ENCODE data around the gene RBCK1. TPM values are rescaled to one million over a fixed set of nuclear protein-coding genes. Genes with fewer than 3 reads are reported as not detected.

RBCK1 gene
- total RNA-seq, 1 donor from 2014 or later: 97.6 TPM

DNA sequence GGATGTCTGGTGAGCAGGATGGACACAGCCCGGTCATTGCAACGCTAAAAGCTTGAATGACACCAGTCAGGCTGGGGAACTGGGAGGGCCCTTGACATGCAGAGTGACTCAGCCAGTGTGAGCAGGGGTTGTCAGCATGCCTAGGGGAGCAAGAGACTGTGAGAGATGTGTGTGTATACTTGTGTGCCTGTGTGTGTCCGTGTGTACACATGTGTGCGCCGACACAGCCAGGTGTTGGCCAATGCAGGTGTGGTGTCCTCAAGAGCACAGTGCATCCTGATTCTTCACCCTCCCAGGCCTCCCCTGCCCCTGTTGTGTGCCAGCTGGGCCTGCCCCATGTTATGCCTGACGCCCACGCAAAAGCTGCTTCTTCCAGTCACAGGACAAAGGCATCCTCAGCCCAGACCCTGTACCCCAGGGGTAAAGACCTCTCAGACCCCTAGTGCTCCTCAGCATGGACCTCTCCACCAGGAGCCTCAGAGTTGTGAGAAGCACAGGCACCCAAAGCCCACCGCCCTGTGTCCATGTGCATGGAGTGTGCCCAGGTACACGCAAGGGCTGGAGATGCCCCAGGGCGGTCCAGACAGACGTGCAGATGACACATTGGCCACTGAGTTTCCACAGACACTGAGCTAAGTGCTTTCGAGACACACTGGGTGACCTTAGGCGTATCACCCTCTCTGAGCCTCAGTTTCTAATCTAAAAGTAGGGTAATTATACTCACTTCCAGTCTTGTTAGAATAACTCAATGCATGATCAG is 44.6 kb upstream of the RBCK1 start:
- Mint-ChIP-seq H3K4me3 (ENCODE audit: unreplicated experiment) (no peak overlapping the region), H3K36me3 (ENCODE audit: unreplicated experiment) (no peaks in the 10 kb centered on the region), H3K4me1 (ENCODE audit: low read depth, unreplicated experiment) (peaks cover 17% of the 10 kb centered on the region), H3K9me3 (ENCODE audit: unreplicated experiment) (peaks cover under 1% of the 10 kb centered on the region), H3K27me3 (ENCODE audit: unreplicated experiment) (peaks cover 3% of the 10 kb centered on the region), H3K27ac (ENCODE audit: unreplicated experiment) (no peak overlapping the region)
- TF ChIP-seq, protein P1, sequence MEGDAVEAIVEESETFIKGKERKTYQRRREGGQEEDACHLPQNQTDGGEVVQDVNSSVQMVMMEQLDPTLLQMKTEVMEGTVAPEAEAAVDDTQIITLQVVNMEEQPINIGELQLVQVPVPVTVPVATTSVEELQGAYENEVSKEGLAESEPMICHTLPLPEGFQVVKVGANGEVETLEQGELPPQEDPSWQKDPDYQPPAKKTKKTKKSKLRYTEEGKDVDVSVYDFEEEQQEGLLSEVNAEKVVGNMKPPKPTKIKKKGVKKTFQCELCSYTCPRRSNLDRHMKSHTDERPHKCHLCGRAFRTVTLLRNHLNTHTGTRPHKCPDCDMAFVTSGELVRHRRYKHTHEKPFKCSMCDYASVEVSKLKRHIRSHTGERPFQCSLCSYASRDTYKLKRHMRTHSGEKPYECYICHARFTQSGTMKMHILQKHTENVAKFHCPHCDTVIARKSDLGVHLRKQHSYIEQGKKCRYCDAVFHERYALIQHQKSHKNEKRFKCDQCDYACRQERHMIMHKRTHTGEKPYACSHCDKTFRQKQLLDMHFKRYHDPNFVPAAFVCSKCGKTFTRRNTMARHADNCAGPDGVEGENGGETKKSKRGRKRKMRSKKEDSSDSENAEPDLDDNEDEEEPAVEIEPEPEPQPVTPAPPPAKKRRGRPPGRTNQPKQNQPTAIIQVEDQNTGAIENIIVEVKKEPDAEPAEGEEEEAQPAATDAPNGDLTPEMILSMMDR (IDR thresholded peaks at IDR 0.05; ENCODE audit: partially characterized antibody, unreplicated experiment): no peak
- DNase-seq: no peak

DNA sequence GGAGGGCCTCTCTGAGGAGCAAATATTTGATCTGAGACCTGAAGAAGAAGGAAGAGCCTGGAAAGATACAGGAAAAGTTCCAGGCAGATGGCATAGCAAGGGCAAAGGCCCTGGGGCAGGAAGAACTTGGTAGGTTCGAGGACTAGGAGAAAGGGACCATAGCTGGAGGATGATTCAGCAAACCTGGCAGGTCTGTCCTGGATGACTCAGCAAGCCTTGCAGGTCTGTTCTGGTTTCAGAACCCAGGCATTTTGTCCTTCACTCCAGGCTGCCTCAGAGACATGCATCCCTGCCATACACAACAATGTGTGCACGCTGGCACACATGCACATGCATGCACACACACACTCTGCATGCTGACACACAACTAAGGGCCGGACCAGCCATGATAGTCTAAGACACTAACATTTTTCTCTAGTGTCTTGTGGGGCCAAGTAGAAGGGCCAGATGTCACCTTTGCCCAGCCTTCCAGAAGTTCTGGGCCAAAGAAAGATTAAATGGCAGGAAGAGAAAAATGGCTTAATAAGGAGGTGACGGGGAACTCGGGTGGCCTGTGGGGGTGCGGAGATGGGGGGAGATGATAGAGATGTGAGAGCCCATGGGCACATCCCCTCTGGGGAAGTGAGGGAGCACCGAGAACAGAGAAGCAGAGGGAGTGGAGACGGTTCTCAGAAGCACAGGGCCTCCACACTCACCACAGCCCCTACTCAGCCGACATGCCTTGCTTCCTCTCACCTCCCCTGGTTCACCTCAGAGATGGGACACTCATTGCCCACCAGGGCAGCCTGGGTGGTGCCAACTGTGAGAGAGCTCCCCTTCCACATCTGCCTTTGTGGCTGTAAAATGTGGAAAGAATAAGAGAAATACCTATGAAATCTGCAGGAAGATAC is 42.9 kb upstream of the RBCK1 start:
- Mint-ChIP-seq H3K27ac (ENCODE audit: unreplicated experiment) (no peak overlapping the region), H3K4me1 (ENCODE audit: low read depth, unreplicated experiment) (peaks cover 16% of the 10 kb centered on the region), H3K27me3 (ENCODE audit: unreplicated experiment) (peaks cover 2% of the 10 kb centered on the region), H3K4me3 (ENCODE audit: unreplicated experiment) (no peak overlapping the region), H3K36me3 (ENCODE audit: unreplicated experiment) (no peaks in the 10 kb centered on the region), H3K9me3 (ENCODE audit: unreplicated experiment) (peaks cover 1% of the 10 kb centered on the region)
- no peak for DNase-seq
- TF ChIP-seq, protein P1 (IDR thresholded peaks at IDR 0.05; ENCODE audit: partially characterized antibody, unreplicated experiment): no peak

DNA sequence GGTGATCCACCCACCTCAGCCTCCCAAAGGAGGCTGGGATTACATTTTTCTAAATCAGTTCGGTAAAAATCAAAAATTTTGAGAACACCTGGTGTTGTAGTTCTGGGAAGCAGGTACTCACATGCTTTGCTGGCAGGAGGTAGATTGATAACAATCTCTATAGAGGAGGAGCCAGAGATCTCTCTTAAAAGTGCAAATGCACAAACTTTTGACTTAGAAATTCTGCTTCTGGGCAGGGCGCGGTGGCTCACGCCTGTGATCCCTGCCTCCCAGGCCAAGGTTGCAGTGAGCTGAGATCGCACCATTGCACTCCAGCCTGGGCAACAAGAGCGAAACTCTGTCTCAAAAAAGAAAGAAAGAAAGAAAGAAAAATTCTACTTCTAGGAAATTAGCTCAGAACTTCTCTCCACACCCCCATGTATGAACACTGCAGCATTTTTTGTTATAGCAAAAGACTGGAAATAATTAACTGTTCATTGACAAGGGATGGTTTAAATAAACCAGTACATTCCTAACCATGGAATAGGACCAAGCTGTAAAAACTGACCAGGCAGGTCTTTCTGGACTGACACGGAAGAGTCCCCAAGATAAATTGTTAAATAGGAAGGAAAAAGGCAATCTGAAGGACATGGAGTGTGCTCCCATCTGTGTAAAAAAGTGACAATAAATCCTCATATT is 41.9 kb upstream of the RBCK1 start:
- H3K4me1 Mint-ChIP-seq (ENCODE audit: low read depth, unreplicated experiment): peaks cover 10% of the 10 kb centered on the region
- H3K9me3 Mint-ChIP-seq (ENCODE audit: unreplicated experiment): peaks cover 1% of the 10 kb centered on the region
- TF ChIP-seq, protein P1 (IDR thresholded peaks at IDR 0.05; ENCODE audit: partially characterized antibody, unreplicated experiment): no peak
- DNase-seq: no peak
- H3K27ac Mint-ChIP-seq (ENCODE audit: unreplicated experiment): no peak overlapping the region
- H3K4me3 Mint-ChIP-seq (ENCODE audit: unreplicated experiment): no peak overlapping the region
- H3K36me3 Mint-ChIP-seq (ENCODE audit: unreplicated experiment): no peaks in the 10 kb centered on the region
- peaks cover 2% of the 10 kb centered on the region for H3K27me3 Mint-ChIP-seq (ENCODE audit: unreplicated experiment)

DNA sequence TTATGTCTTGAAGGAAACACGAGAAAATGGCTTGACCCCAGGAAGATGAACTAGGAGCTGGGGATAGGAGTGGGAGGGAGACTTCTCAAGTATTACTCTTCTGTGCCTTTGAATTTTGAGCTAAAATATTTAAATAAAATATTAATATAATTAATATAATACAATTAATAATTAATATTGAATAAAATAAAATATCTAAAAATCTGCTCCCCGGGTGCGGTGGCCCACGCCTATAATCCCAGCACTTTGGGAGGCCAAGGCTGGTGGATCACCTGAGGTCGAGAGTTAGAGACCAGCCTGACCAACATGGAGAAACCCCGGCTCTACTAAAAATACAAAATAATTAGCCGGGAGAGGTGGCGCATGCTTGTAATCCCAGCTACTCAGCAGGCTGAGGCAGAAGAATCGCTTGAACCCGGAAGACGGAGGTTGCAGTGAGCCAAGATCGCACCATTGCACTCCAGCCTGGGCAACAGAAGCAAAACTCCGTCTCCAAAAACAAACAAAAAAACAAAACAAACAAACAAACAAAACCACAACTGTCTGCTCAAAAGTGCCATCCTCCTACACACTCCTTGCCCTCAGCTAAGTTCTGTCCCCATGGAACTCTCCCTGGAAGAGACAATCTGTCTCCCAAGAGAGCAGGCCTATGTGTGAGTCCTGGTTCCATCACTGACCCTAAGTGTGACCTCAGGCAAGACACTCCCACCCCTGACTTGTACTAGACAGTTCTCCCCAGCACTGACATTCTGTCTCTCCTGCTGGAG is 41.2 kb upstream of the RBCK1 start:
- TF ChIP-seq, protein P1 (IDR thresholded peaks at IDR 0.05; ENCODE audit: partially characterized antibody, unreplicated experiment): no peak

More for the DNA sequence above, 41.2 kb upstream of the RBCK1 start:
- Mint-ChIP-seq H3K27me3 (ENCODE audit: unreplicated experiment) (peaks cover 2% of the 10 kb centered on the region), H3K27ac (ENCODE audit: unreplicated experiment) (no peak overlapping the region), H3K36me3 (ENCODE audit: unreplicated experiment) (no peaks in the 10 kb centered on the region), H3K4me3 (ENCODE audit: unreplicated experiment) (no peak overlapping the region), H3K4me1 (ENCODE audit: low read depth, unreplicated experiment) (peaks cover 5% of the 10 kb centered on the region), H3K9me3 (ENCODE audit: unreplicated experiment) (peaks cover 1% of the 10 kb centered on the region)
- DNase-seq: no peak

All from glutamatergic neuron (in vitro differentiated cells).